NCI-H1417 (cell line): ENCODE data around the gene PLEKHG3.

Experiments used
- DNase-seq, 3 experiments: peaks; one replicate each; lab custom pipeline; 2025; lab: John Stamatoyannopoulos, UW

PLEKHG3 gene

GRCh38 chr14:64784006-64784405, 79.8 kb downstream of the PLEKHG3 start:
- no peak for DNase-seq

GRCh38 chr14:64786296-64787149, 82.3 kb downstream of the PLEKHG3 start:
- no peak for DNase-seq

GRCh38 chr14:64787619-64788018, 83.4 kb downstream of the PLEKHG3 start:
- no peak for DNase-seq

DNA sequence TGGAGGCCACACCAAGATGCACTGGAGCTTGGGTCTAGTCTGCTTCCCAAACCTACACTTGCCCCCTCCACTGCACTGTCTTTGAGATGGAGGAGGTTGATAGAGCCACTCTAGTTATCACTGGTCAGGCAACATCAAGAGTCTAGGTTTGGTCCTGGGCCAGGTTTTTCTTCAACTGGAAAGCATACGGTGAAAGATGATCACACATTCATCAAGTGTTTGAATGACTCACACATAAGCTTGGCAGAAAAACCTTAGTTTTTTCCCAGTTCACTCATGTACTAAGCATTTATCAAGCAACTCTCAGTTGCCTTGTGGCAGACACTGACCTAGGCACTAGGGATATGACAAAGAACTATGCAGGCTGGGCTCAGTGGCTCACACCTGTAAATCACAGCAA, 84.5 kb downstream of the PLEKHG3 start:
- DNase-seq = peak in 1 of 3 experiments; percentile 11

DNA sequence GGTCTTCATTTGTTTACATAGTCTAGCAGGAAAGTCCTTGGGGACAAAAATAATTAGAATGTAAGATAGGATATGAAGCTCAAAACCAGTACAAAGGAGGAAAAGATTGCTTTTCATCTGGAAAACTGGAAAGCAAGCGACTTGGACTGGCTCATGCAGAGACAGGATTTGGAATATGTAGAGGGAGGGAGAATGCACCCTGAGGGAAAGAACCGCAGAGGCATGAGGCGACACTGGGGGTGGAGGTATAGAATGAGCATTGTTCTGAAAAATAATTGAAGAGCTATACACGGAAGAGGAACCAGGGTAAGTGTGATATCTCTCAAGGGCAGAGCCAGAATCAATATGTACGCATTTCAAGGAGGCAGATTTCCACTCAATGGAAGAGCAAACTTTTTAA, 85.5 kb downstream of the PLEKHG3 start:
- DNase-seq = peak in 1 of 3 experiments; percentile 19

DNA sequence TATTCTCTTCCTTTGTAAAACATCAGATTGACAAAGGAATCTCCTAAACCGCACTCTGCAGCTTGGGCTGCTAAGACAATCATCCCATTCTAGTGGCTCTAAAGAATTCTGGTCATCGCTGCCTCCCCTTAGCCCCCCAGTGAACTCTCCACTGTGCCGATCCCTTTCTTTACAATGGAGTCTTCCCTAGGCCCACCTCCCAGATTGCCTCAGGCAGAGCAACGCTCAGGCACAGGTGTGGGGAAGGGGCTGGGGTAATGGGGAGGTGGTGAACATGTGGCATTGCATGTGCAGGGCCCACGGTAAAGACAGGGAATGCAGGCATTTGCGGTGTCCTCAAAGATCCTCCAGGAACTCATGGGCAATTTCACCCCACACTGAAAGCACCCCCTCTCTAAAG, 86.3 kb downstream of the PLEKHG3 start:
- no peak for DNase-seq

- no peak for DNase-seq
Observed at GRCh38 chr14:64792231-64792630, 88.0 kb downstream of the PLEKHG3 start.

GRCh38 chr14:64792871-64793560, 88.8 kb downstream of the PLEKHG3 start:
- DNase-seq = no peak

- no peak for DNase-seq
Observed at GRCh38 chr14:64795211-64795610, 91.0 kb downstream of the PLEKHG3 start.

DNA sequence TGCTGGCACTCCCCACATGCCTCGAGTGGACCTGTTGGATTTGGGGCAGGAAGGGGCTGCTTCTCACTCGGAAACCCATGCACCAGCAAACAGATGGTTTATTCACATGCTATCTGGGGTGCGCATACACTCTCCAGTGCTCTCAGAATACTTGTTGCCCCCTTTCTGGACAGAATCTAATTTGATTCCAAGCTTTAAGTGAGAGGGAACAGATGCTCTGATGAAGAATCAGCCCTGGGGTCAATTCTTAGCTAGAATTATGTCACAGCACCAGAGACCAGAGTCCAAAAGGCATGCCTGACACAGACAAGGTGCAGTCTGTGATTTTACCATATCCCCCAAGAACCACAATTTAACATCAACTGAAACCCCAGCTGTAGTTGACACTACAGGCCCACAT, 91.7 kb downstream of the PLEKHG3 start:
- DNase-seq = no peak

DNA sequence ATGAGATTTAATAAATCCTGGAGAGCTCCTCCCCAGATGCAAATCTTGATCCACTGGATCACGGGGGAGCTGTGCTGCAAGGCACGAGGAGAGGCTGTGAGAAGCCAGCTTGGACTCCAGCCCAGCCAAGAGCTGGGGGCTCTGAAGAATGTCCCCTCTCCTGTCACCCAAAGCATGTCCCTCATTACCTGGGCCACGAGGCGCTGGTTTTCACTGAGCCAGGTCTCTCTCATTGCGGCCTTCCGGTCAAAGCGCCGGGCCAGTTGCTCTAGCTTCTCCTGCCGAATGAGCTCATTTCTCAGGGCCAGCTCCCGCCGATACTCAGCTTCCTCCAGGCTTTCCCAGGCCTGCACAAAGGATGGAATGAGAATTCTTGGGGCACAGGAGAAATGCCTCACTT, 92.1 kb downstream of the PLEKHG3 start:
- no peak for DNase-seq

GRCh38 chr14:64799555-64799954, 95.3 kb downstream of the PLEKHG3 start:
- no peak for DNase-seq
